ENCODE results near the gene FAXC.

GRCh38 chr6:99254616-99255550 is 94.6 kb downstream of the FAXC start:
- no peak for TF ChIP-seq POLR2A (IDR thresholded peaks at IDR 0.05)
- no peak for TF ChIP-seq POLR2AphosphoS5 (IDR thresholded peaks at IDR 0.05)
